Activated CD4-positive, alpha-beta T cell treated with anti-CD3 and anti-CD28 coated beads, Interleukin-10, Interleukin-2, amounts not matched to agents 100 ng/mL and 50 ng/mL, durations not matched to agents 16 hours and 8 hours (primary cell): ENCODE data around the gene KCNK6.
"Not testable (repeated sequence)": the region's sequence is repeated elsewhere in the genome, so short reads cannot be mapped to it uniquely, and the experiment has no call there.

ENCODE experiments used
- DNase-seq: peaks from one replicate; pipeline ENCODE4 v3.0.0-alpha.2; 2020

KCNK6 gene

GRCh38 chr19:38324431-38324830 lies 4.8 kb downstream of the KCNK6 start:
- DNase-seq, result no peak

- no peak for DNase-seq
Observed at GRCh38 chr19:38326591-38326990, 6.9 kb downstream of the KCNK6 start.

- no peak for DNase-seq
Observed at GRCh38 chr19:38329651-38330050, 10.0 kb downstream of the KCNK6 start.

- no peak for DNase-seq
Observed at GRCh38 chr19:38331728-38332127, 12.1 kb downstream of the KCNK6 start.

- no peak for DNase-seq
Observed at GRCh38 chr19:38333245-38333644, 13.6 kb downstream of the KCNK6 start.

GRCh38 chr19:38335949-38336637 lies 16.4 kb downstream of the KCNK6 start:
- peak; percentile 98 for DNase-seq

GRCh38 chr19:38336638-38337359 lies 17.2 kb downstream of the KCNK6 start:
- DNase-seq, result peak; percentile 97

GRCh38 chr19:38337360-38337653 lies 17.7 kb downstream of the KCNK6 start:
- no peak for DNase-seq

- not testable (repeated sequence) for DNase-seq
Observed at GRCh38 chr19:38339011-38339410, 19.4 kb downstream of the KCNK6 start.

- no peak for DNase-seq
Observed at GRCh38 chr19:38340927-38341326, 21.3 kb downstream of the KCNK6 start.

- no peak for DNase-seq
Observed at GRCh38 chr19:38346837-38347236, 27.2 kb downstream of the KCNK6 start.

GRCh38 chr19:38350883-38351282 lies 31.2 kb downstream of the KCNK6 start:
- DNase-seq, result no peak

- DNase-seq, result no peak
Observed at GRCh38 chr19:38351865-38352395, 32.3 kb downstream of the KCNK6 start.

- no peak for DNase-seq
Observed at GRCh38 chr19:38352611-38353010, 33.0 kb downstream of the KCNK6 start.

GRCh38 chr19:38355728-38356725 lies 36.4 kb downstream of the KCNK6 start:
- DNase-seq, result no peak

GRCh38 chr19:38358071-38358470 lies 38.4 kb downstream of the KCNK6 start:
- no peak for DNase-seq

- no peak for DNase-seq
Observed at GRCh38 chr19:38359242-38360021, 39.8 kb downstream of the KCNK6 start.

- no peak for DNase-seq
Observed at GRCh38 chr19:38360351-38360750, 40.7 kb downstream of the KCNK6 start.

- no peak for DNase-seq
Observed at GRCh38 chr19:38360839-38361631, 41.4 kb downstream of the KCNK6 start.

GRCh38 chr19:38361633-38362075 lies 42.0 kb downstream of the KCNK6 start:
- DNase-seq, result peak; percentile 82
